Upper lobe of left lung (tissue), 4 donors: ENCODE measurements around the gene PIGQ.

Source experiments
- CTCF ChIP-seq, 6 experiments: fragments of 450-650 bp in 4 of 6; fragments of 200-600 bp in 2 of 6; sonication (generic) in 2 of 6; IDR thresholded peaks; one replicate each; pipeline ENCODE4 v1.5.1; 2016 to 2019; ENCODE audit warnings: antibody characterized with exemption in 6 of 6
- EP300 ChIP-seq, 4 donors: sonication (generic); formaldehyde crosslinking; IDR thresholded peaks; one replicate each; pipeline ENCODE4 v1.5.1; 2017; ENCODE audit warnings: antibody characterized with exemption in 4 of 4, control low read depth in 2 of 4
- POLR2A ChIP-seq, 4 donors: fragments of 450-650 bp; IDR thresholded peaks; one replicate each; pipeline ENCODE4 v1.5.1; 2016 to 2017; ENCODE audit warnings: antibody characterized with exemption in 4 of 4, mild to moderate bottlenecking in 2 of 4
- POLR2AphosphoS5 ChIP-seq, 2 donors: sonication (generic); formaldehyde crosslinking; IDR thresholded peaks; one replicate each; pipeline ENCODE4 v1.5.1; 2017; ENCODE audit warnings: antibody characterized with exemption in 2 of 2

GRCh38 chr16:575354-576196 lies 5.8 kb downstream of the PIGQ start:
- peak in 1 of 4 donors; percentile 3 for TF ChIP-seq POLR2A (IDR thresholded peaks at IDR 0.05)
- TF ChIP-seq EP300 (IDR thresholded peaks at IDR 0.05) = no peak
- TF ChIP-seq CTCF (IDR thresholded peaks at IDR 0.05) = no peak
- no peak for TF ChIP-seq POLR2AphosphoS5 (IDR thresholded peaks at IDR 0.05)
